ENCODE results near the gene TAOK3.

Gene TAOK3

GRCh38 chr12:118353721-118354120 lies 19.0 kb downstream of the TAOK3 start:
- no peak overlapping the region for H3K4me3 ChIP-seq (ENCODE audit: low read depth, low read length)
- no peak for TF ChIP-seq CTCF (IDR thresholded peaks at IDR 0.05; ENCODE audit: borderline replicate concordance, insufficient read depth, low read depth, low read length)

GRCh38 chr12:118350908-118351559 lies 21.7 kb downstream of the TAOK3 start:
- H3K4me3 ChIP-seq (ENCODE audit: low read depth, low read length), result no peak overlapping the region
- TF ChIP-seq CTCF (IDR thresholded peaks at IDR 0.05; ENCODE audit: borderline replicate concordance, insufficient read depth, low read depth, low read length), result no peak

- TF ChIP-seq CTCF (IDR thresholded peaks at IDR 0.05; ENCODE audit: borderline replicate concordance, insufficient read depth, low read depth, low read length), result no peak
- no peak overlapping the region for H3K4me3 ChIP-seq (ENCODE audit: low read depth, low read length)
These were observed 24.8 kb downstream of the TAOK3 start for GRCh38 chr12:118347916-118348315.

DNA sequence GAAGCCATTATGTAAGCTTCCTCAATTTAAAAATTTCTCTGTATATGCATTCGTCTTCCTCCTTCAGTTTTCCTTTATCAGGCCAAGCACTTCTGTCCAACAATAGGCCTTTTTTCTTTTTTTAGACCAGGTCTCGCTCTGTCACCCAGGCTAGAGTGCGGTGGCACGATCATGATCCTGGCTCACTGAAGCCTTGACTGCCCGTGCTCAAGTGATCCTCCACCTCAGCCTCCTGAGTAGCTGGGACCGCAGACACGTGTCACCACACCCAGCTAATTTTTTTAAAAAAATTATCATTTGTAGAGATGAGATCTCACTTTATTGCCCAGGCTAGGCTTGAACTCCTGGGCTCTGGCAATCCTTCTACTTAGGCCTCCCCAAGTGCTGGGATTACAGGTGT lies 25.8 kb downstream of the TAOK3 start:
- no peak overlapping the region for H3K4me3 ChIP-seq (ENCODE audit: low read depth, low read length)
- TF ChIP-seq CTCF (IDR thresholded peaks at IDR 0.05; ENCODE audit: borderline replicate concordance, insufficient read depth, low read depth, low read length), result no peak

DNA sequence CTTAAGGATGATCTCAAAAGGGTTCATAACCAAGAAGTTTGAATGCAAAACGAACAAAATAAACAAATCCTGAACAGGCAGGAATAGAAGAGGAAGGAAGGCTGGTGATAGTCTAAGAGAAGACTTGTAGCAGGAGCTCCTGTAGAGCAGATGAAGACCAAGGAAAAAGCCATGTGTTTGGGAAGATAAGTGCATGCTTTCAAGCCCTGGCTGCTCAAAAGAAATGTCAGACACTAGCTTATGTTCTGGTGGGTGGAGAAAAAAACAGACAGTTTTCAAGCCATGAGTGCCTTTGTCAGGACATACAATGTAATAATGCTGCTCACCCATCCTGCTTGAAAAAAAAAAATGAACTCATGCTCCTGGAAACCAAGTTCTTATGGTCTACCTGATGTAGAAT lies 27.4 kb downstream of the TAOK3 start:
- H3K4me3 ChIP-seq (ENCODE audit: low read depth, low read length), result no peak overlapping the region
- no peak for TF ChIP-seq CTCF (IDR thresholded peaks at IDR 0.05; ENCODE audit: borderline replicate concordance, insufficient read depth, low read depth, low read length)

- H3K4me3 ChIP-seq (ENCODE audit: low read depth, low read length), result no peak overlapping the region
- no peak for TF ChIP-seq CTCF (IDR thresholded peaks at IDR 0.05; ENCODE audit: borderline replicate concordance, insufficient read depth, low read depth, low read length)
These were observed 27.9 kb downstream of the TAOK3 start for GRCh38 chr12:118344829-118345228.

GRCh38 chr12:118342090-118342489 lies 30.6 kb downstream of the TAOK3 start:
- H3K4me3 ChIP-seq (ENCODE audit: low read depth, low read length), result no peak overlapping the region
- no peak for TF ChIP-seq CTCF (IDR thresholded peaks at IDR 0.05; ENCODE audit: borderline replicate concordance, insufficient read depth, low read depth, low read length)

All from GM12875 (cell line).